MM.1S (cell line): ENCODE data around the gene CXCL11.

ENCODE experiments used
- DNase-seq: peaks from one replicate; pipeline ENCODE4 v3.0.0-alpha.2; 2015
- H2AFZ ChIP-seq: fragments of 300-600 bp; sonication (generic); 2 replicates; pipeline ENCODE4 v1.6.0; 2016; ENCODE audit warnings: antibody characterized with exemption, low read length
- H3F3A ChIP-seq: fragments of 300-600 bp; sonication (generic); 2 replicates; pipeline ENCODE4 v1.6.1; 2016; ENCODE audit warnings: mild to moderate bottlenecking, antibody characterized with exemption, low read length, moderate library complexity, mixed read lengths; ENCODE audit not compliant: insufficient read depth
- H3K27ac ChIP-seq: fragments of 300-600 bp; sonication (generic); 2 replicates; pipeline ENCODE4 v1.5.1; 2016; ENCODE audit warnings: mild to moderate bottlenecking, low read length
- H3K27me3 ChIP-seq: fragments of 300-600 bp; sonication (generic); replicated peaks from 2 replicates; pipeline ENCODE4 v1.6.0; 2016; ENCODE audit warnings: low read length; ENCODE audit not compliant: insufficient read depth
- H3K36me3 ChIP-seq: fragments of 300-600 bp; sonication (generic); replicated peaks from 2 replicates; pipeline ENCODE4 v1.6.1; 2016; ENCODE audit warnings: mild to moderate bottlenecking, low read length, mixed read lengths; ENCODE audit not compliant: insufficient read depth
- H3K4me1 ChIP-seq: fragments of 300-600 bp; sonication (generic); 2 replicates; pipeline ENCODE4 v1.6.1; 2016; ENCODE audit warnings: low read length, mixed read lengths
- H3K4me2 ChIP-seq: fragments of 300-600 bp; sonication (generic); 2 replicates; pipeline ENCODE4 v1.6.0; 2016; ENCODE audit warnings: low read depth, low read length
- H3K4me3 ChIP-seq: fragments of 300-600 bp; sonication (generic); 2 replicates; pipeline ENCODE4 v1.5.1; 2016; ENCODE audit warnings: low read length, mixed read lengths
- H3K79me2 ChIP-seq: fragments of 300-600 bp; sonication (generic); 2 replicates; pipeline ENCODE4 v1.6.1; 2016; ENCODE audit warnings: mixed run types, low read length, mixed read lengths
- H3K9ac ChIP-seq: fragments of 300-600 bp; sonication (generic); 2 replicates; pipeline ENCODE4 v1.6.1; 2016; ENCODE audit warnings: low read length, mixed read lengths
- H3K9me2 ChIP-seq: fragments of 300-600 bp; sonication (generic); replicated peaks from 2 replicates; pipeline ENCODE4 v1.6.1; 2016; ENCODE audit warnings: mild to moderate bottlenecking, low read length, mixed read lengths; ENCODE audit not compliant: insufficient read depth
- H3K9me3 ChIP-seq: fragments of 300-600 bp; sonication (generic); replicated peaks from 2 replicates; pipeline ENCODE4 v1.6.1; 2016; ENCODE audit warnings: mild to moderate bottlenecking, low read length, mixed read lengths; ENCODE audit not compliant: insufficient read depth
- H4K20me1 ChIP-seq: fragments of 300-600 bp; sonication (generic); 2 replicates; pipeline ENCODE4 v1.6.1; 2016; ENCODE audit warnings: mild to moderate bottlenecking, low read length, moderate library complexity, mixed read lengths; ENCODE audit not compliant: insufficient read depth
- CTCF ChIP-seq: fragments of 300-600 bp; sonication (generic); IDR thresholded peaks from 2 replicates; pipeline ENCODE4 v1.5.1; 2016; ENCODE audit warnings: antibody characterized with exemption, low read length, mixed read lengths
- EZH2 ChIP-seq: fragments of 300-600 bp; sonication (generic); optimal IDR thresholded peaks from 2 replicates; pipeline ENCODE3; 2017; ENCODE audit warnings: low read depth, mild to moderate bottlenecking, antibody characterized with exemption, low read length, mixed read lengths
- EZH2phosphoT487 ChIP-seq: fragments of 300-600 bp; sonication (generic); IDR thresholded peaks from 2 replicates; pipeline ENCODE4 v1.6.1; 2018; ENCODE audit warnings: antibody characterized with exemption, low read length

The CXCL11 gene

GRCh38 chr4:75992462-75992861 lies 43.4 kb downstream of the CXCL11 start:
- DNase-seq, result no peak
- H3K27me3 ChIP-seq, result no peaks in the 10 kb centered on the region; the same call in 1 of the 2 replicates
- H3K79me2 ChIP-seq, result peaks cover 33% of the 10 kb centered on the region
- no peak overlapping the region for H3K9ac ChIP-seq
- H3F3A ChIP-seq, result no peaks in the 10 kb centered on the region
- H2AFZ ChIP-seq, result no peak overlapping the region
- H3K4me3 ChIP-seq, result no peak overlapping the region
- no peaks in the 10 kb centered on the region for H3K9me2 ChIP-seq
- H3K36me3 ChIP-seq, result no peaks in the 10 kb centered on the region
- H4K20me1 ChIP-seq, result no peaks in the 10 kb centered on the region
- peaks cover 12% of the 10 kb centered on the region for H3K4me1 ChIP-seq
- TF ChIP-seq CTCF, result no peak
- TF ChIP-seq EZH2, result no peak
- TF ChIP-seq EZH2phosphoT487, result no peak
- no peaks in the 10 kb centered on the region for H3K9me3 ChIP-seq
- H3K27ac ChIP-seq, result no peak overlapping the region
- no peak overlapping the region for H3K4me2 ChIP-seq

- Histone ChIP-seq H3K4me1 (peaks cover 12% of the 10 kb centered on the region), H3K9me2 (no peaks in the 10 kb centered on the region), H3K36me3 (no peaks in the 10 kb centered on the region), H3F3A (no peaks in the 10 kb centered on the region), H3K79me2 (peaks cover 58% of the 10 kb centered on the region), H4K20me1 (0 out of 2 replicates have a peak, but pooled peaks cover 5% of the 10 kb centered on the region), H2AFZ (peak overlapping the region; percentile 91), H3K4me3 (peak overlapping the region; percentile 84), H3K9ac (peak overlapping the region; percentile 82), H3K4me2 (peak overlapping the region; percentile 88), H3K27me3 (no peaks in the 10 kb centered on the region; the same call in 1 of the 2 replicates), H3K27ac (peak overlapping the region; percentile 60; the same call in 1 of the 2 replicates), H3K9me3 (no peaks in the 10 kb centered on the region)
- peak; percentile 51 for DNase-seq
- TF ChIP-seq EZH2, result no peak
- no peak for TF ChIP-seq EZH2phosphoT487
- TF ChIP-seq CTCF, result no peak
These were observed 45.9 kb downstream of the CXCL11 start for GRCh38 chr4:75989846-75990528.

GRCh38 chr4:75985116-75985515 lies 50.8 kb downstream of the CXCL11 start:
- Histone ChIP-seq H3K27me3 (no peaks in the 10 kb centered on the region), H3K9me2 (no peaks in the 10 kb centered on the region), H3K4me2 (no peak overlapping the region), H3K27ac (no peak overlapping the region), H3K9ac (no peak overlapping the region), H3K9me3 (no peaks in the 10 kb centered on the region), H3K4me1 (peaks cover 12% of the 10 kb centered on the region), H2AFZ (no peak overlapping the region), H3K36me3 (no peaks in the 10 kb centered on the region; the same call in 1 of the 2 replicates), H3K4me3 (no peak overlapping the region), H3K79me2 (peaks cover 61% of the 10 kb centered on the region), H3F3A (no peaks in the 10 kb centered on the region), H4K20me1 (0 out of 2 replicates have a peak, but pooled peaks cover 11% of the 10 kb centered on the region)
- DNase-seq, result no peak
- no peak for TF ChIP-seq EZH2phosphoT487
- TF ChIP-seq CTCF, result no peak
- TF ChIP-seq EZH2, result no peak
